Activated CD4-positive, alpha-beta T cell treated with anti-CD3 and anti-CD28 coated beads for 48 hours (primary cell): ENCODE results near the gene PTPRG.

Source experiments
- DNase-seq: peaks from one replicate; pipeline ENCODE4 v3.0.0-alpha.2; 2020

The PTPRG gene

GRCh38 chr3:62094461-62094860 lies 533.1 kb downstream of the PTPRG start:
- no peak for DNase-seq

GRCh38 chr3:62095080-62095479 lies 533.7 kb downstream of the PTPRG start:
- DNase-seq: no peak

GRCh38 chr3:62095756-62096155 lies 534.4 kb downstream of the PTPRG start:
- DNase-seq: no peak

- DNase-seq: no peak
Measured at GRCh38 chr3:62096521-62096920, 535.1 kb downstream of the PTPRG start.

GRCh38 chr3:62097121-62097520 lies 535.8 kb downstream of the PTPRG start:
- no peak for DNase-seq

- no peak for DNase-seq
Measured at GRCh38 chr3:62098646-62099365, 537.4 kb downstream of the PTPRG start.

GRCh38 chr3:62100282-62100989 lies 539.1 kb downstream of the PTPRG start:
- no peak for DNase-seq

GRCh38 chr3:62101488-62101887 lies 540.1 kb downstream of the PTPRG start:
- no peak for DNase-seq

GRCh38 chr3:62103531-62103930 lies 542.2 kb downstream of the PTPRG start:
- no peak for DNase-seq

- peak; percentile 11 for DNase-seq
Measured at GRCh38 chr3:62109534-62109933, 548.2 kb downstream of the PTPRG start.

GRCh38 chr3:62110443-62111225 lies 549.3 kb downstream of the PTPRG start:
- no peak for DNase-seq

GRCh38 chr3:62113092-62113491 lies 551.7 kb downstream of the PTPRG start:
- no peak for DNase-seq

- no peak for DNase-seq
Measured at GRCh38 chr3:62114763-62115162, 553.4 kb downstream of the PTPRG start.

GRCh38 chr3:62117903-62118548 lies 556.7 kb downstream of the PTPRG start:
- no peak for DNase-seq

- DNase-seq: no peak
Measured at GRCh38 chr3:62119139-62119538, 557.8 kb downstream of the PTPRG start.

GRCh38 chr3:62122819-62123218 lies 561.4 kb downstream of the PTPRG start:
- DNase-seq: no peak

- no peak for DNase-seq
Measured at GRCh38 chr3:62125380-62125779, 564.0 kb downstream of the PTPRG start.

GRCh38 chr3:62127116-62127515 lies 565.7 kb downstream of the PTPRG start:
- DNase-seq: no peak

GRCh38 chr3:62128051-62128450 lies 566.7 kb downstream of the PTPRG start:
- no peak for DNase-seq

- DNase-seq: no peak
Measured at GRCh38 chr3:62128681-62129080, 567.3 kb downstream of the PTPRG start.

- no peak for DNase-seq
Measured at GRCh38 chr3:62131050-62131449, 569.7 kb downstream of the PTPRG start.

GRCh38 chr3:62131620-62132019 lies 570.2 kb downstream of the PTPRG start:
- DNase-seq: no peak

- no peak for DNase-seq
Measured at GRCh38 chr3:62132027-62132602, 570.7 kb downstream of the PTPRG start.
